ENCODE data around the gene SCARB1.

The SCARB1 gene

GRCh38 chr12:124809878-124810277 is 53.8 kb downstream of the SCARB1 start:
- H3K4me3 ChIP-seq (ENCODE audit: low read length) = no peak overlapping the region
- H3K27me3 ChIP-seq (ENCODE audit: insufficient read depth, low read length) = no peaks in the 10 kb centered on the region
- H2AFZ ChIP-seq (ENCODE audit: low read depth, low read length) = no peak overlapping the region
- H3K4me1 ChIP-seq (ENCODE audit: insufficient read depth, low read length) = no peaks in the 10 kb centered on the region
- H3K9me3 ChIP-seq (ENCODE audit: low read length) = peaks cover 7% of the 10 kb centered on the region
- peaks cover 3% of the 10 kb centered on the region for H3K36me3 ChIP-seq (ENCODE audit: insufficient read depth, low read length)

DNA sequence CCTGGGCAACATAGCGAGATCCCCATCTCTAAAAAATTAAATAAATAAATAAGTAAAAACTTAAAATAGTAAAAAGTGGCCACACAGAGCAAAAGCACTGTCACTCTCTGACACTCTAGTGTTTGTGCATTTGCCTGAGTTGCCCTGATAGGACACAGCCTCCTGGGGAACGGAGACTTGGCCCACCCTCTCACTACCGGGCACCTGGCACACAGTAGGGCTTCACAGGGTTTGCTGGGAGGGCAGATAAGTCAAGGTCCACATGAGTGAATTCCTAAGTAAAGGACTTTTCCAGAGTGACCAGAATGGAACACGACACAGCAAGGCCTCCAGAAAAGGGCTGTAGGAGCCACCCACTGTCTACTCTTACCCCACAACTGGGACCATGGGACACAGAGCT is 54.3 kb downstream of the SCARB1 start:
- H3K36me3 ChIP-seq (ENCODE audit: insufficient read depth, low read length) = peaks cover 3% of the 10 kb centered on the region
- H3K4me1 ChIP-seq (ENCODE audit: insufficient read depth, low read length) = no peaks in the 10 kb centered on the region
- H3K4me3 ChIP-seq (ENCODE audit: low read length) = no peak overlapping the region
- no peak overlapping the region for H2AFZ ChIP-seq (ENCODE audit: low read depth, low read length)
- no peaks in the 10 kb centered on the region for H3K27me3 ChIP-seq (ENCODE audit: insufficient read depth, low read length)
- H3K9me3 ChIP-seq (ENCODE audit: low read length) = peaks cover 7% of the 10 kb centered on the region

- Histone ChIP-seq H2AFZ (ENCODE audit: low read depth, low read length) (no peak overlapping the region), H3K4me3 (ENCODE audit: low read length) (no peak overlapping the region), H3K27me3 (ENCODE audit: insufficient read depth, low read length) (no peaks in the 10 kb centered on the region), H3K4me1 (ENCODE audit: insufficient read depth, low read length) (no peaks in the 10 kb centered on the region), H3K9me3 (ENCODE audit: low read length) (no peaks in the 10 kb centered on the region), H3K36me3 (ENCODE audit: insufficient read depth, low read length) (no peaks in the 10 kb centered on the region)
Measured at GRCh38 chr12:124808272-124808671, 55.4 kb downstream of the SCARB1 start.

DNA sequence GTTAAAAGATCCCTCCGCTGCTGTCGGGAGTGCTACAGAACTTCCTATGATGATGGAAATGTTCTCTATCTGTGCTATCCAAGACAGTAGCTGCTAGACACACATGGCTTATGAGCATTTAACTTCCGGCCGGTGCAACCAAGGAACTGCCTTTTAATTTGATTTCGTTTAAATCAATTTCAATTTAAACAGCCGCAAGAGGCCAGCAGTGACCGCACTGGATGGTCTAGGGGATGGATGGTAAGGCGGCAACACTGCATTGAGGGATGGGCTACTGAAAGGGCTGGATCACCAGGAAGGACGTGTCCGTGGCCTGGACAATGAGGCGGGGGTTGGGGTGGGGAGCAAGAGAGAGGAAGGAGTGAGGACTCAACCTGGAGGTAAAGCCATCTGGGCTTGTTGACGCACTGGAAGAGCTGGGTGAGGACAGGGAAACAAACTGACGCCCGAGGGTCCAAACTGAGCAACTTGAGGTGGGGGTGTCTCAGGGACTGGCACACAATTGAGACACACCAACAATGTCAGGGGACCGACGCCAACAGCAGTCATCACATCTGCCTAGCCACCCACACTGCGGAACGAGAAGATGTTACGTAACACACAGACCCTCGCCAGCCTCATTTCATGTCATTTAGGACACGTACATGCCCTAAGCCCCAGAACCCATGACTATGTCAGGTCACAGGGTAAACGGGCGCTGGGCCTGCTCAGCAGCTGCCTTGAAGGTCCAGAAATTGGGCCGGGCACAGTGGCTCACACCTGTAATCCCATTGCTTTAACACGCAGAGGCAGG is 57.6 kb downstream of the SCARB1 start:
- Histone ChIP-seq H3K9me3 (ENCODE audit: low read length) (peaks cover 2% of the 10 kb centered on the region), H3K27me3 (ENCODE audit: insufficient read depth, low read length) (no peaks in the 10 kb centered on the region), H2AFZ (ENCODE audit: low read depth, low read length) (no peak overlapping the region), H3K36me3 (ENCODE audit: insufficient read depth, low read length) (no peaks in the 10 kb centered on the region), H3K4me1 (ENCODE audit: insufficient read depth, low read length) (no peaks in the 10 kb centered on the region), H3K4me3 (ENCODE audit: low read length) (no peak overlapping the region)

GRCh38 chr12:124805050-124805449 is 58.6 kb downstream of the SCARB1 start:
- Histone ChIP-seq H3K36me3 (ENCODE audit: insufficient read depth, low read length) (no peaks in the 10 kb centered on the region), H3K4me3 (ENCODE audit: low read length) (no peak overlapping the region), H3K9me3 (ENCODE audit: low read length) (peaks cover 2% of the 10 kb centered on the region), H3K27me3 (ENCODE audit: insufficient read depth, low read length) (no peaks in the 10 kb centered on the region), H3K4me1 (ENCODE audit: insufficient read depth, low read length) (no peaks in the 10 kb centered on the region), H2AFZ (ENCODE audit: low read depth, low read length) (no peak overlapping the region)

- Histone ChIP-seq H3K4me1 (ENCODE audit: insufficient read depth, low read length) (no peaks in the 10 kb centered on the region), H2AFZ (ENCODE audit: low read depth, low read length) (no peak overlapping the region), H3K4me3 (ENCODE audit: low read length) (no peak overlapping the region), H3K9me3 (ENCODE audit: low read length) (peaks cover 2% of the 10 kb centered on the region), H3K36me3 (ENCODE audit: insufficient read depth, low read length) (no peaks in the 10 kb centered on the region), H3K27me3 (ENCODE audit: insufficient read depth, low read length) (no peaks in the 10 kb centered on the region)
Measured at GRCh38 chr12:124804011-124804621, 59.5 kb downstream of the SCARB1 start.

- no peaks in the 10 kb centered on the region for H3K27me3 ChIP-seq (ENCODE audit: insufficient read depth, low read length)
- no peak overlapping the region for H2AFZ ChIP-seq (ENCODE audit: low read depth, low read length)
- peaks cover 2% of the 10 kb centered on the region for H3K9me3 ChIP-seq (ENCODE audit: low read length)
- no peaks in the 10 kb centered on the region for H3K36me3 ChIP-seq (ENCODE audit: insufficient read depth, low read length)
- no peak overlapping the region for H3K4me3 ChIP-seq (ENCODE audit: low read length)
- H3K4me1 ChIP-seq (ENCODE audit: insufficient read depth, low read length) = peaks cover 5% of the 10 kb centered on the region
Measured at GRCh38 chr12:124802361-124802760, 61.3 kb downstream of the SCARB1 start.

- H3K4me1 ChIP-seq (ENCODE audit: insufficient read depth, low read length) = peaks cover 11% of the 10 kb centered on the region
- peaks cover 2% of the 10 kb centered on the region for H3K9me3 ChIP-seq (ENCODE audit: low read length)
- no peak overlapping the region for H2AFZ ChIP-seq (ENCODE audit: low read depth, low read length)
- H3K27me3 ChIP-seq (ENCODE audit: insufficient read depth, low read length) = no peaks in the 10 kb centered on the region
- H3K4me3 ChIP-seq (ENCODE audit: low read length) = no peak overlapping the region
- H3K36me3 ChIP-seq (ENCODE audit: insufficient read depth, low read length) = no peaks in the 10 kb centered on the region
Measured at GRCh38 chr12:124800506-124800905, 63.2 kb downstream of the SCARB1 start.

DNA sequence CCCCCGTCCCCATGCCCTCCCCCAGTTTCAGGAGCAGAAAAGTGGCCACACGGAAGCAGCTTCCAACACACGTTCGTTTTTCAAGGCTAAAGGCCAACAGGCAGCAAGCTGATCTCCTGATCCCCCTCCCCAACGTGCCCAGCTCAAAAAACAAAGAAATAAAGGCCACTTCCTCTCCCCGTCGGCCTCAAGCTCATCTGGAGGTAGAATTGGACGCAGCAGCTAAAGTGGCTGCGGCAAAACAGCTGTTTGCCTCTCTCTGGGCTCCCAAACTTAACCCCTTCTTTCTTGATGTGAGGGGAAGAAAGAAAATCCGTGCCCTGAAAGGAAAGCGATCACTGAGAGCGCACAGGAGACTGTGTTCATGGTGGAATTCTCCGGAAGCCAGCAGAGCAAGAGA is 66.3 kb downstream of the SCARB1 start:
- H3K36me3 ChIP-seq (ENCODE audit: insufficient read depth, low read length) = no peaks in the 10 kb centered on the region
- no peaks in the 10 kb centered on the region for H3K9me3 ChIP-seq (ENCODE audit: low read length)
- H2AFZ ChIP-seq (ENCODE audit: low read depth, low read length) = peak overlapping the region; percentile 79
- H3K4me1 ChIP-seq (ENCODE audit: insufficient read depth, low read length) = peaks cover 16% of the 10 kb centered on the region
- no peak overlapping the region for H3K4me3 ChIP-seq (ENCODE audit: low read length)
- no peaks in the 10 kb centered on the region for H3K27me3 ChIP-seq (ENCODE audit: insufficient read depth, low read length)

- H3K27me3 ChIP-seq (ENCODE audit: insufficient read depth, low read length) = no peaks in the 10 kb centered on the region
- H3K9me3 ChIP-seq (ENCODE audit: low read length) = no peaks in the 10 kb centered on the region
- peaks cover 16% of the 10 kb centered on the region for H3K4me1 ChIP-seq (ENCODE audit: insufficient read depth, low read length)
- H3K36me3 ChIP-seq (ENCODE audit: insufficient read depth, low read length) = no peaks in the 10 kb centered on the region
- no peak overlapping the region for H3K4me3 ChIP-seq (ENCODE audit: low read length)
- no peak overlapping the region for H2AFZ ChIP-seq (ENCODE audit: low read depth, low read length)
Measured at GRCh38 chr12:124796303-124796960, 67.2 kb downstream of the SCARB1 start.

GRCh38 chr12:124795081-124795948 is 68.3 kb downstream of the SCARB1 start:
- Histone ChIP-seq H3K36me3 (ENCODE audit: insufficient read depth, low read length) (no peaks in the 10 kb centered on the region), H2AFZ (ENCODE audit: low read depth, low read length) (no peak overlapping the region), H3K4me1 (ENCODE audit: insufficient read depth, low read length) (peaks cover 16% of the 10 kb centered on the region), H3K4me3 (ENCODE audit: low read length) (no peak overlapping the region), H3K9me3 (ENCODE audit: low read length) (no peaks in the 10 kb centered on the region), H3K27me3 (ENCODE audit: insufficient read depth, low read length) (no peaks in the 10 kb centered on the region)

GRCh38 chr12:124792961-124793441 is 70.7 kb downstream of the SCARB1 start:
- Histone ChIP-seq H3K27me3 (ENCODE audit: insufficient read depth, low read length) (no peaks in the 10 kb centered on the region), H3K4me3 (ENCODE audit: low read length) (no peak overlapping the region), H3K4me1 (ENCODE audit: insufficient read depth, low read length) (peaks cover 16% of the 10 kb centered on the region), H2AFZ (ENCODE audit: low read depth, low read length) (no peak overlapping the region), H3K36me3 (ENCODE audit: insufficient read depth, low read length) (no peaks in the 10 kb centered on the region), H3K9me3 (ENCODE audit: low read length) (no peaks in the 10 kb centered on the region)

All from neuron (in vitro differentiated cells).